Lower leg skin (tissue), 3 donors: ENCODE data around the gene NCDN.

ENCODE experiments used
- CTCF ChIP-seq, 3 donors: fragments of 450-650 bp; IDR thresholded peaks; one replicate each; pipeline ENCODE4 v1.5.1; 2016; ENCODE audit warnings: antibody characterized with exemption in 3 of 3, mild to moderate bottlenecking in 3 of 3, moderate library complexity in 2 of 3
- POLR2A ChIP-seq, 2 donors: fragments of 450-650 bp; IDR thresholded peaks; one replicate each; pipeline ENCODE4 v1.6.1; 2016 to 2017; ENCODE audit warnings: antibody characterized with exemption in 2 of 2, mild to moderate bottlenecking in 1 of 2, moderate library complexity in 1 of 2

GRCh38 chr1:35555212-35555584 is 2.4 kb upstream of the NCDN start:
- TF ChIP-seq CTCF (IDR thresholded peaks at IDR 0.05) (no peak), POLR2A (IDR thresholded peaks at IDR 0.05) (no peak)
